ENCODE results near the gene PRKG1.

PRKG1 gene

GRCh38 chr10:52100011-52100547, 1025.8 kb downstream of the PRKG1 start:
- H3K4me1 Mint-ChIP-seq (ENCODE audit: low read depth): no peaks in the 10 kb centered on the region
- no peaks in the 10 kb centered on the region for H3K9me3 Mint-ChIP-seq
- H3K27ac Mint-ChIP-seq: no peak overlapping the region
- no peaks in the 10 kb centered on the region for H3K36me3 Mint-ChIP-seq (ENCODE audit: low read depth)
- H3K27me3 Mint-ChIP-seq: no peaks in the 10 kb centered on the region
- no peak overlapping the region for H3K4me3 Mint-ChIP-seq

GRCh38 chr10:52105301-52105700, 1031.0 kb downstream of the PRKG1 start:
- Mint-ChIP-seq H3K27me3 (no peaks in the 10 kb centered on the region), H3K4me1 (ENCODE audit: low read depth) (no peaks in the 10 kb centered on the region), H3K9me3 (no peaks in the 10 kb centered on the region), H3K36me3 (ENCODE audit: low read depth) (no peaks in the 10 kb centered on the region), H3K27ac (no peak overlapping the region), H3K4me3 (no peak overlapping the region)

GRCh38 chr10:52106011-52106410, 1031.7 kb downstream of the PRKG1 start:
- no peaks in the 10 kb centered on the region for H3K4me1 Mint-ChIP-seq (ENCODE audit: low read depth)
- no peak overlapping the region for H3K27ac Mint-ChIP-seq
- H3K4me3 Mint-ChIP-seq: no peak overlapping the region
- no peaks in the 10 kb centered on the region for H3K27me3 Mint-ChIP-seq
- H3K9me3 Mint-ChIP-seq: no peaks in the 10 kb centered on the region
- no peaks in the 10 kb centered on the region for H3K36me3 Mint-ChIP-seq (ENCODE audit: low read depth)

DNA sequence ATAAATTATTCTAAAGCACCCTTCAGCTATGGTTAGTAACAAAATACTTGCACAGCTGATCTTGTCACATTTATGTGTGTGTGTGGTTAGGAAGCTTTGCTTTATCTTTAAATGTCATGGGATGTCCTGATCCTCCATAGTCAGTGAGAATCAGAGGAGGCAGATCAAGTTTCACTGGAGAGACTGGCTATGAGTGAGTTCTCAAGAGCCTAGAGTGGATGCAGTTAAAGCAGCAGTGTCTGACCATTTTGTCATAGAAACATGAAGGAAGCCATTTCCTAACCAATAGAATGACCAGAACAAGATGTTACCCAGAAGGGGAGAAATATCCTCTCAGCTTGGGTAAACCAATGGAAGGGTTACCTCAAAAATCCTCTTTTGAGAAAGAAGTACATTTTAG, 1032.6 kb downstream of the PRKG1 start:
- H3K4me3 Mint-ChIP-seq: no peak overlapping the region
- H3K36me3 Mint-ChIP-seq (ENCODE audit: low read depth): no peaks in the 10 kb centered on the region
- no peaks in the 10 kb centered on the region for H3K4me1 Mint-ChIP-seq (ENCODE audit: low read depth)
- no peaks in the 10 kb centered on the region for H3K9me3 Mint-ChIP-seq
- H3K27ac Mint-ChIP-seq: no peak overlapping the region
- no peaks in the 10 kb centered on the region for H3K27me3 Mint-ChIP-seq

GRCh38 chr10:52108236-52108635, 1033.9 kb downstream of the PRKG1 start:
- no peak overlapping the region for H3K27ac Mint-ChIP-seq
- H3K4me1 Mint-ChIP-seq (ENCODE audit: low read depth): no peaks in the 10 kb centered on the region
- no peaks in the 10 kb centered on the region for H3K27me3 Mint-ChIP-seq
- no peak overlapping the region for H3K4me3 Mint-ChIP-seq
- no peaks in the 10 kb centered on the region for H3K9me3 Mint-ChIP-seq
- no peaks in the 10 kb centered on the region for H3K36me3 Mint-ChIP-seq (ENCODE audit: low read depth)

GRCh38 chr10:52110576-52110975, 1036.3 kb downstream of the PRKG1 start:
- Mint-ChIP-seq H3K9me3 (peaks cover 3% of the 10 kb centered on the region), H3K27ac (no peak overlapping the region), H3K36me3 (ENCODE audit: low read depth) (no peaks in the 10 kb centered on the region), H3K4me1 (ENCODE audit: low read depth) (no peaks in the 10 kb centered on the region), H3K27me3 (no peaks in the 10 kb centered on the region), H3K4me3 (no peak overlapping the region)

- Mint-ChIP-seq H3K4me3 (no peak overlapping the region), H3K9me3 (peaks cover 6% of the 10 kb centered on the region), H3K27ac (no peak overlapping the region)
Measured at GRCh38 chr10:52111101-52111891, 1037.0 kb downstream of the PRKG1 start.

GRCh38 chr10:52115823-52116222, 1041.5 kb downstream of the PRKG1 start:
- Mint-ChIP-seq H3K9me3 (peaks cover 6% of the 10 kb centered on the region), H3K27ac (no peak overlapping the region), H3K36me3 (ENCODE audit: low read depth) (no peaks in the 10 kb centered on the region), H3K4me3 (no peak overlapping the region), H3K4me1 (ENCODE audit: low read depth) (no peaks in the 10 kb centered on the region), H3K27me3 (no peaks in the 10 kb centered on the region)

More at GRCh38 chr10:52111101-52111891, 1037.0 kb downstream of the PRKG1 start:
- Mint-ChIP-seq H3K36me3 (ENCODE audit: low read depth) (no peaks in the 10 kb centered on the region), H3K27me3 (no peaks in the 10 kb centered on the region), H3K4me1 (ENCODE audit: low read depth) (no peaks in the 10 kb centered on the region)

DNA sequence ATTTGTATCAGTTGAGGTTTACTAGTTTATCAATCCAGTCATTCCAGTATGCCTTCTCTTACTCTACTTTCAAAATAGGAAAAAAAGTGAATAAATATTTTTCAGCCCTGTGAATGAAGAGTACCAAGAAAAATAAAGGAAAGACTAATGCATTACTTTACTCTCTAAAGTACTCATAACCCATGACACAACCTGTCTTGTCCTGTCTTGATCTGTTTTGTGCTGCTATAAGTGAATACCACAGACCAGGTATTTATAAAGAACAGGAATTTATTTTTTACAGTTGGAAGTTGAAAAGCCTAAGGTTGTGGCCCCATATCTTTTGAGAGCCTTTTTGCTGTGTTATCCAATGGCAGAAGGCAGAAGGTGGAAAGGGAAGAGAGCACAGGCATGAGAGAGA, 1045.2 kb downstream of the PRKG1 start:
- Mint-ChIP-seq H3K27ac (no peak overlapping the region), H3K9me3 (peaks cover 6% of the 10 kb centered on the region), H3K36me3 (ENCODE audit: low read depth) (no peaks in the 10 kb centered on the region), H3K4me1 (ENCODE audit: low read depth) (no peaks in the 10 kb centered on the region), H3K4me3 (no peak overlapping the region), H3K27me3 (no peaks in the 10 kb centered on the region)

DNA sequence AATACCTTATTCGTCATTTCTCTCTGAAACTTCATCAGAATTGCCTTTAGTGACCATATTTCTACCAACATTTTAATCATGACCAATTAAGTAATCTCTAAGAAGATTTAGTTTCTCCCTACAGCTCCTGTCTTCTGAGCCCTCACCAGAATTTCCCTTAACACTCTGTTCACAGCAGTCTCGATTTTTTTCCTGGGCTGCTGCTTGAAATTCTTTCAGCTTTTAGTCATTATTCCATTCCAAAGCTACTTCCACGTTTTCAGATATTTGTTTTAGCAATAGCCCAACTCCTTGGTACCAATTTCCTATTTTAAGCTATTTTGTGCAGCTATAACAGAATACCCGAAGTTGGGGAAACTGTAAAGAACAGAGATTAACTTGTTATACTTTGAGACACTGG, 1047.4 kb downstream of the PRKG1 start:
- Mint-ChIP-seq H3K4me3 (no peak overlapping the region), H3K4me1 (ENCODE audit: low read depth) (no peaks in the 10 kb centered on the region), H3K27me3 (no peaks in the 10 kb centered on the region), H3K27ac (no peak overlapping the region), H3K9me3 (no peaks in the 10 kb centered on the region), H3K36me3 (ENCODE audit: low read depth) (no peaks in the 10 kb centered on the region)

- H3K4me1 Mint-ChIP-seq (ENCODE audit: low read depth): no peaks in the 10 kb centered on the region
- H3K4me3 Mint-ChIP-seq: no peak overlapping the region
- no peaks in the 10 kb centered on the region for H3K36me3 Mint-ChIP-seq (ENCODE audit: low read depth)
- H3K27me3 Mint-ChIP-seq: no peaks in the 10 kb centered on the region
- H3K27ac Mint-ChIP-seq: no peak overlapping the region
- H3K9me3 Mint-ChIP-seq: no peaks in the 10 kb centered on the region
Measured at GRCh38 chr10:52128056-52128683, 1053.9 kb downstream of the PRKG1 start.

DNA sequence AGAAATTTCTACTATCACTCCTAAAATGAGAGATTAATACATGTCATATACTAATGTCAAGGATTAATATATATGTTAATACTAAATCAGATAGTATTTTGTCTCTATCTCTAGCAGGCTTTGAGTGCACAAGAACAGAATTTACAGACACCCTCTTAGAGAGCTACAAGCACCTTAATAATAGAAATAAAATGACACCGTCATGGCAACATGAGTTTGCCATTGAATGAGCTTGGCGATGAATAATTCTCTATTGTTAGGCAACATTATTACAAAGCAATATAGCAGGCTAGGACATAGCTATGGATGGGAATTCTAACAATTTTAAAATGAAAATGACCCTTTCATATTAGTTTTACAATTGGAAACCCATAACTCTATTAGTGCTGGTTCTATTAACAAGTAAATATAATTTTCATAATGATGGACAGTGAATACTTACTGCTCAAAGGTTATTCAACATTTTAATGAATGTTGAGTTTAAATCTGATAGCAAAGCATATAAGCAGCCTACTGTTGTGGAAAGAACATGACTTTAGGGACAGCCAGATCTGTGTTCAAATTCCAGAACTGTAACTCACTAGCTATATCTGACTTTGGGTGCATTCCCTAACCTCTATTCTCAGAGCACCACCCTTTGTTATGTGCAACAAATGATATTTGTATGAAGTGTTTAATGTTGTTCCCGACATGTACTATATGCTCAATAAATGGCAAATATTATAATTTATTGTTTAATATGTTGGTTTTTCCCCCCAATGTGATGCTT, 1055.3 kb downstream of the PRKG1 start:
- H3K27me3 Mint-ChIP-seq: no peaks in the 10 kb centered on the region
- H3K4me1 Mint-ChIP-seq (ENCODE audit: low read depth): no peaks in the 10 kb centered on the region
- no peak overlapping the region for H3K27ac Mint-ChIP-seq
- H3K36me3 Mint-ChIP-seq (ENCODE audit: low read depth): no peaks in the 10 kb centered on the region
- H3K4me3 Mint-ChIP-seq: no peak overlapping the region
- no peaks in the 10 kb centered on the region for H3K9me3 Mint-ChIP-seq

DNA sequence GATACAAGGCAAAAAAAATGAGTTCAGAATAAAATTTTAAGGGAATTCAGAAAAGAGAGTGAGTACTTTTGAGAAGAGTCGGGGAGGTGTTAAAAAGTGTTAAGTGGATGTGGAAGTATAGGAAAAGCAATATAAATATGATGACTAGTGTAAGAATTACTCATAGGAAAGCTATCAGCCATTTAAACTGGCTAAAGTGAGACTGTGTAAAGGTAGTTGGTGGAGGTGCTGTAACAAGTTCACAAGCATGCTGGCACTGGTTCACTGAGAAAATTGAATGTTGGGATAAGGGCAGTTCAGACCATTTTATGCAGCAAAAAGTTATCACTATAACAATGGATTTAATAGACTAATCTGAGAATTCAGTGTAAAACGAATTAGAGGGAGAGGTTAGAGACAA, 1060.8 kb downstream of the PRKG1 start:
- Mint-ChIP-seq H3K4me1 (ENCODE audit: low read depth) (no peaks in the 10 kb centered on the region), H3K27ac (no peak overlapping the region), H3K36me3 (ENCODE audit: low read depth) (no peaks in the 10 kb centered on the region), H3K4me3 (no peak overlapping the region), H3K9me3 (no peaks in the 10 kb centered on the region), H3K27me3 (no peaks in the 10 kb centered on the region)

DNA sequence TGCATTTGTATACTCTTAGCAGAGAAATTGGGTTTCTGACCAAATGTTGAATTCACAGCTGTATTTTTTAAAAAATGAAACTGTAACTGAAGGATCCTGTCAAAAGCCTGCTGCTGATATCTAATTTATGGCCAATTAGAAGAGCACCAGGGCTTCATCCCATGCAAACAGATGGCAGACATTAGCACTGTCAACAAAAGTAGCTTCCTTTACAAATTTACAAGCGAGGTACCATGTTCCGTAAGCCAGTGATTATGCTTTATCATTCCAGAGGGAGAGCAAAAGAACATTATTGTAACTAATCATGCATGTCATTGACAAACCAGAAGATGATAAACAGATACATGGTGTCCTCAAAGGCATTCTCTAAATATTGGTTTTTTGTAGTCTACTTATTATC, 1062.6 kb downstream of the PRKG1 start:
- Mint-ChIP-seq H3K9me3 (no peaks in the 10 kb centered on the region), H3K4me1 (ENCODE audit: low read depth) (no peaks in the 10 kb centered on the region), H3K27me3 (no peaks in the 10 kb centered on the region), H3K4me3 (no peak overlapping the region), H3K36me3 (ENCODE audit: low read depth) (no peaks in the 10 kb centered on the region), H3K27ac (no peak overlapping the region)

GRCh38 chr10:52143338-52143737, 1069.1 kb downstream of the PRKG1 start:
- Mint-ChIP-seq H3K27ac (no peak overlapping the region), H3K27me3 (no peaks in the 10 kb centered on the region), H3K4me1 (ENCODE audit: low read depth) (no peaks in the 10 kb centered on the region), H3K36me3 (ENCODE audit: low read depth) (no peaks in the 10 kb centered on the region), H3K9me3 (no peaks in the 10 kb centered on the region), H3K4me3 (no peak overlapping the region)

Data from stimulated activated naive CD8-positive, alpha-beta T cell treated with anti-CD3 and anti-CD28 coated beads, Interleukin-15, Interleukin-2, amounts not matched to agents 100 ng/mL and 50 ng/mL, for 24 hours (primary cell).